ENCODE measurements around the gene SMIM11.

GRCh38 chr21:34335316-34335715, 40.0 kb upstream of the SMIM11 start:
- no peak for TF ChIP-seq POLR2AphosphoS5 (IDR thresholded peaks at IDR 0.05; ENCODE audit: low read depth)
- no peak for TF ChIP-seq CTCF (IDR thresholded peaks at IDR 0.05; ENCODE audit: insufficient read depth, low read length)

All from HL-60 (cell line).